GM21528 (cell line): ENCODE results near the gene RPL23.

Source experiments
- ATAC-seq: cut with Tn5 transposase; IDR thresholded peaks from one replicate; pipeline ENCODE4 v1.9.1; 2021; ENCODE audit warnings: mild to moderate bottlenecking, moderate library complexity; ENCODE audit not compliant: unreplicated experiment, low FRiP score

RPL23 gene

DNA sequence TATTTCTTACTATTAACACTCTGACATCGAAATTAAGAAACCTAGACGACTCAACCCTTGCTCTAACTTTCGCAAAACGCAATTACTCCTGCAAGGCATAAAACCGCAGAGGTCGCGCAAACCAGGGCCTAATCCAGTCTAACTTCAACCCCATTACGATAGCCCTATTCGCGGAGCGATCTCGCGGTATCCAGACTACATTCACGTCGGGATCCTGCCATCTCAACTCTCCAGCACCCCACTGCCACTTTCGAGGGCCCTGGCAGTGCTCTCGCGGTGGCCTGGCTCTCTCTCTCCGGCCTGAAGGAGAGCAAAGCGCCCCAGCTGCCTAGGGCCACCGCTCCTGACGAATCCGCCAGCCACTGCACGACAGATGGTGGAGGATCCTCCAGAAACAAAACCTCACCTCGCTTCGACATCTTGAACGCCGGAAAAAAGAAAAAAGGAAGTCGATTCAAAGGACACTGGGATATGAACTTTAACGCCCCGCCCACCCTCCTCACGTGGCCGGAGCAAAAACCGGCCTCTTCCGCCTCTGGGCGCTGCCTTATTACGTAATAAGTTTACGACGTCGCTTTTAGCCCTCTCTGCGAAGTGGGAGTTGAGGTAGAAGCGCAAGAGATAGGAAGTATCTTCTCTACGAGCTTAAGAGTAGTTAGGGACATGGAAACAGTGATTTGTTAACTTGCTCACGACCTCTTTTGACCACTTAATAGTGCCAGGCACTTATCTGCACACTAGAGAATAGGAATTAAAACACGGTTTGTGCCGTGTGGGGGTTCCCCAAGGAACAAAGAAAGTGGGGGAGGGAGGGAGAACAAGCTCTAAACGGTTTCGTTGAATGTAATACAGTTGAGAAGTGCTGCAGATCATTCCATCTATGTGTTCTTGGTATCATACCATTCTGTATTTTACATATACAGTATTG lies at the start of gene RPL23:
TSS of gene RPL23 (minus strand) at position 430 of the 928 bp plus-strand sequence. CDS start at position 419, 11 bp downstream.
- peak; percentile 76 for ATAC-seq

DNA sequence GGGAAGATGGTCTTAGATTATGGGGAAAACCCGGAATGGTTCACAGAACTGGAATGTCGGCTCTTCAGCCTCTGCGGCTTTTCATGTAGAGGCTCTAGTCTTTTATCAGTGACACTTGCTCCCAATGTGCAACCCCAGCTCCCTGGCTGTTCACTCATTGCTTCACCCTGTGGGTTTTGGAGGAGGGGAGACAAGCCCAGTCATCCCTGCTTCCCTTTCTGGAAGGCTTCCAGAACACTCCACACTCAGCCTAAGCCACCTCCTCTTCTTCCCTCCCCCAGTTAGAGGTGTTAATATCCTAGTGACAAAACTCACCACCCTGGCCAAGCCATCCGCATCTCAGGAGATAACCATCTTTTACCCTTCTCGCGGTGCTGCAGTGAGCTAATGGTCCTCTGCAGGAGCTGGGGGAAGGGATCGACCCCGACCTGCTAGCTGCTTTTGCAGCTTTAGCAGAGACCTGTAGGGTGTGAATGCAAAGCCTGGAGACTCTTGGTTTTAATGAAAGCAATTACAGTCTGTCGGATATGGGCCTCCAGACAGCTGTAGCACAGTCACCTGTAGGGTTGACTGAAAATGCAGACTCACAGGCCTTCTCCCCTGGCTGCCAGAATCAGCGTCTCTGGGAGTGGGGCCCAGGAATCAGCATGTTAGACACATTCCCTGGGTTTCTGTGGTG lies 47.6 kb upstream of the RPL23 start:
- ATAC-seq = no peak

DNA sequence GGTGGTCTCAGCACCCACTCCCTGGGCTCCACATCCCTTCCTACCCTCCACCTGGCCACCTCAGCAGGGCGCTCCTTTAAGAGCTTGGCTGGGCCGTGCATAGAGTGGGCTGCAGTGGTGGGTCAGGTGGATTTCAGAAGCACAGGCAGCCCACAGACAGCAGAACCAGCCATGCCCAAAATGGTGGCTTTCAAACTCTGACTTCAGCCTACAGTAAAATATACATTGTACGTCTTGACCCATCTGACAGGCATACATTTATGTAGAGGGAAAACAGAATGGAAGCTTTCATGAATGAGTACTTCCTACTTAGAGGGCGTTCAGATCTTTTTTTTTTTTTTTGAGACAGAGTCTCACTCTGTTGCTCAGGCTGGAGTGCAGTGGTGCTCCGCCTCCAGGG lies 45.9 kb upstream of the RPL23 start:
- no peak for ATAC-seq

DNA sequence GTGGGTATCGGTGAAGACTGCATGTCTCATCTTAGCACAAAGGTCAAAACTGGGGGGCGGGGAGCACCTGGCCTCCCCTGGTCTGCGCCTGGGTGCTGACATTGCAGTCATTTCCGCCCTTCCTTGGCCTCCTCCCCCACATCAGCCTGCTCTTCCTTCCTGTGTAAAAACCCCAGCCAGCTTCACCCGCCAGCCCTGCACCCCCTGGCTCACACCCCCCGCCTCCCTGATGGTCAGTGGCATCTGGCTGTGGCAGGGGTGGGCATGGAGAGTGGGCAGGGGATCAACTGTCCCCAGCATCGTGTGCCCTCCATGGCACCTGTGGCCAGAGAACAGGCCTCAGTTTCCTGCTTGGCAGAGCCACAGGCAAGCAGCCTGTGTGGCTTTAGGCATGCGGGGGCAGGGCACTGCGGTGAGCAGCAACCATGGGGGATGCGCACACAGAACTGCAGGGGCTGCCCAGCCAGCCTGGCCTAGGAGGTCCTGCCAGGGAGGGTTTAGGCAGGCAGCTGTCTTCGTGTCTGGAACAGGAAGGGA lies 45.4 kb upstream of the RPL23 start:
- peak; percentile 72 for ATAC-seq

DNA sequence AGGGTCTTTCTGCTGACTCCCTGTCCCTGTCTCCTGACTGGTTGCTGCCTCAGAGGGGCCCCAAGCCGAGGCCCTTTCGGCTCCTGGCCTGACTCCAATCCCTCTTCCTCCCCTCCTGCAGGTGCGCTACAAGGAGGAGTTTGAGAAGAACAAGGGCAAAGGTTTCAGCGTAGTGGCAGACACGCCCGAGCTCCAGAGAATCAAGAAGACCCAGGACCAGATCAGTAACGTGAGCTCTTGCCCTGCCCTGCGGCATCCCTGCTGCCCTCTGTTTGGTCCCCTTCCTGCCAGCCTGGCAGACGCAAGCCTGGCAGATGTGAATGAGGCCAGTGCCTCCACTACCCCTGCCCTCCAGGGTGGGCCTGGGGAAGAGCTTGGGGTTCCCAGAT lies 44.8 kb upstream of the RPL23 start:
- ATAC-seq = peak; percentile 13

DNA sequence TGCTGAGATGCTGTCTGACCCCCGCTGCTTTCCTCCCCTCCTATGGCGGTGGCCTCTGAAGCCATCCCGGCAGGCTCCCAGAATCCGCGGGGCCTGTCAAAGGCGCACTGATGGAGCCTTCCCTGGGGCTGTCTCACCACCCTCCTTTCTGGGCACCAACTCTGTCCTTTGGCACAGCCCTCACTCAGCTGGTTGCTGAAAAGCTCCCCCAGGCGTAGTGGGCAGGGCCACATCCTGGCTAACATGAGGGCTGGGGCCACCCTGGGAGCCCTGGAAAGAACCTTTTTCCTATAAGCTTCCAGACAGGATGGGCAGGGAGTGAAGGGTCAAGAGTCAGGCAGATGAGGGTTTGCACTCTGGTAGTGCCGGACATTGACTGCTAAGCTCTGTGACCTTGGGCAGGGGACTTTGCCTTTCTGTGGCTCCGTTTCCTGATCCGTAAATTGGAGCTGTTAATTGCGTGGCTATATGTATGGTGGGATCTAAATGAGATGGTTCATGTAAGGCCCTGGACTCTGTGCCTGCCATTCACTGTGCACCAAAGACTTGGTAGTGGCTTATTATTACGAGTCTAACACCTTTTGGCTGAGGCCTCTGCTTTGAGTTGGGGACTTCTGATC lies 44.3 kb upstream of the RPL23 start:
- ATAC-seq = no peak

DNA sequence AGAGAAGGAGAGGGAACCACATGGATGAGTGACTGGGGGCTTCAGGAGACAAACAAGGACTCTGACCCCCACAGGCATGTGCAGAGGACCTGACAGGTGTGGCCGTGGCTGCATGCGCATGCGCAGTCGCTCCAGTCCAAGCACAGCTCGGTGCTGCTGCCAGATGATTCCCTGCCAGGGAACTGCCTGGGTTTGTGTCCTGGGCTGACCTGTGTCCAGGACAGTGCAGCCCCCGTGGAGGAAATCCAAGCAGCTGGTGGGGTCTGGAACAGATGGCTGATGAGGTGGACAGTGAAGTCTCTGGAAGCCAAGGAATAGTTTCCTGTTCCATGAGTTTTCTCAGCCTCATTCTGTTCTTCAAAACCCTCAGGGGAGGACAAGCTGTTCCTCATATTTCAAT lies 43.7 kb upstream of the RPL23 start:
- no peak for ATAC-seq

DNA sequence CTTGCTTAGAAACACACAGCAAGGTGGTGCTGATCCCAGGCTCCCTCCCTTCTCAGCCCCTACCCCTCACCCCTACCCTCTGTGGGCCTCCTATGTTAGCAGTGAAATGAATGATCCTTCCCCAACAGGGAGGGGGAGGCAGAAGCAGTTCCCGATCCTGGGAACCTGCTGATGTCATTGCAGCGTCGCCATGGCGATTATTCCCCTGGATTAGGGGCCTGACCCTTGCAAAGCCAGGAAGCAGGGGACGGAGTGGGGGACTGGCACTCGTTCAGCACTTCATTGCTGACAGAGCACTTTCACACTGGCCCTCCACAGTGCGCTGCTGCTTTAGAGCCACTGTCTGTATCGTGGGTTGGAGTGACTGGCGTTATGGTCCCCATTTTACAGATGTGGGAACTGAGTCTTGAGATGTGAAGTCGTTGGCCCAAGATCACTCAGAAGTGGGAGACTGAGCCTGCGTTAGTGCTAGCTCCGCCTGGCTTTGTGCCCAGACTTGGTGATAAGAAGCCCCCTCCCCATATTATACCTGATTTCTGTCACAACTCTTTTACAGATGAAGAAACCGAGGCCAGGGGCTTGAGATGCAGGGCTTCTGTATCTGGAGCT lies 42.9 kb upstream of the RPL23 start:
- no peak for ATAC-seq

DNA sequence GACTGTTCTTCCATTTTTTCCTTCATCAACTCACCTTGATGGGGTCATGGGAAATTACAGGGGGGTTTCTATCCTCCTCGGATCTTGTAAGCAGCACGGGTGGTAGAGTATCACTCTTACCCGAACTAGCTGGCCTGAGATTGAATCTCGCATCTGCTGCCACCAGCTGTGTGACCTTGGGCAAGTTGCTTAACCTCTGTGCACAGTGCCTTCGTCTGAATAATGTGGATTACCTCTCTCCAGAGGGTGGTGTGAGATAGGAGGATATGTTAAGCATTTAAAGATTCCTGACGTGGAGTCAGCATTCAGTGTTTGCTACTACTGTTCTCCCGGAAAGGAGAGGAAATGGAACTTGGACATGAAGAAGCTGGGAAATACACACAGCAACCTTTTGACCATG lies 40.8 kb upstream of the RPL23 start:
- no peak for ATAC-seq

DNA sequence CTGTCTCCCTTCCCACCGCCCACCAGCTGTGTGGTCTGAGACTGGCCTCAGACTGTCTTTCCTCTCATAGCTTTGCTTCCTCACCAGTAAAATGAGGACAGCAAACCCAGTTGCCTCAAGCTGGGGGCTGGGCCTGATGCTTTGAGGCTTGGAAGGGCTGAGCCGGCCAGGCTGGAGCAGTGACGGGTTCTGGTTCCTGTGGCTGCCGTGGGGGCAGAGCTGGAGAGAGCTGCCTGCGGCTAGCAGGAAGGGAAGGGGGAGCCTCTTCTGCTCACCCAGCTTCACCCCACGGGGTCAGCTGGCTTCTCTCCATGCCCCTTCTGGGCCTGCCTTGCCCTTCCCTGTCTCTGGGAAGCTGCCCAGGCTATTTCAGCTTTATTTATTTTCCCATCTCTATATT lies 40.1 kb upstream of the RPL23 start:
- ATAC-seq = no peak

DNA sequence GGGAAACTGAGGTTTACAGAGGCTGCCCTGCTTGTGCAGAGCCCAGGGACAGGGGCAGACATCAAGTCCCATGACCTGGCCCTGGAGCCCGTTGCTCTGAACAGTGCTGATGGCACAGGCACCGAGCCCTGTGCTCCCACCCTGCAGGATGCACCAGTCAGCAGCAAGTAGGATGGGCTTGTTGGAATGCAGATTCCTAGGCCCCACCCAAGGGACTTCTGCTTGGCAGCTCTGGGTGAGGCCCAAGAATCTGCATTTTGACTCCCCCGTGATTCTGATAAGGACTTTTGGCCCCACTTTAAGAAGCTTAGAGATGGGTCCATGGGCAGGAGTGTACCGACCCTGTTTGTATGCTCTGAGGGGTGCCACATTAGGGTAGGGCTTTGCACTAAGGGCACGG lies 39.6 kb upstream of the RPL23 start:
- no peak for ATAC-seq

DNA sequence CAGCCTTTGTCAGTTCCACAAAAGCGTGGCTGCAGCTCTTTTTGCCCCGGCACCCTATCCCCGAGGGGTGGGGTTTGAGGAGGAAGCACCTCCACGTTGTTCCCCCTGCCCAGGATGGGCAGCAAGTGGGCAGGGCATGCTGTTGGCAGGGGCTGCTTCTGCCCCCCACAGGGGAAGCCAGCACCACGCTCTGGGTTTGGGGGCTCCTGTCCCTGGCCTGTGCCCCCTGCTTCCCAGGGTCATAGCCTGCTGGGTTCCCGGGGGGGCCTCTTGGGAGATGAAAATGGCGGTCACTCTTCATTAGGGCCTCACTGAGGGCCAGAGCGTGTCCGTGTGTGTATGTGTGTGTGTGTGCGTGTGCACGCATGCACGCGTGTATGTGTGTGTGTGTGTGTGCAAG lies 39.1 kb upstream of the RPL23 start:
- ATAC-seq = no peak

DNA sequence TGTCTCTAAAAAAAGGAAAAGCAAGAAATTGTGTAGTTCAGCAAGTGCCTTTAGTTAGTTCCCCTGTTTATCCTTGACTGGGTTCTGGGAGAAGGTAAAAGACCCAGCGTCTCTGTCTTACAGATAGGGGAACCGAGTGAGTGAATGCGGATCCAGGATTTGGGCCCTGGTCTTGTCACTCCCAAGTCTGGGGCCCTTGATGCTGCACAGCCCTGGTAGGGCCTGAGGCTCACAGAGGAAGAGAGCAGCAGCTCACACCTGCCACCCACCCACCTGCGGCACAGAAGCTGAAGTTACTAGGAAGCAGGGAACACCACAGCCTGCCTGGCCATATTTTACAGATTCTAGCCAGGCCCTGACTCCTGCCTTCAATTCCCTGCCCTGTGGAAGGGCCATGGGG lies 38.6 kb upstream of the RPL23 start:
- no peak for ATAC-seq

DNA sequence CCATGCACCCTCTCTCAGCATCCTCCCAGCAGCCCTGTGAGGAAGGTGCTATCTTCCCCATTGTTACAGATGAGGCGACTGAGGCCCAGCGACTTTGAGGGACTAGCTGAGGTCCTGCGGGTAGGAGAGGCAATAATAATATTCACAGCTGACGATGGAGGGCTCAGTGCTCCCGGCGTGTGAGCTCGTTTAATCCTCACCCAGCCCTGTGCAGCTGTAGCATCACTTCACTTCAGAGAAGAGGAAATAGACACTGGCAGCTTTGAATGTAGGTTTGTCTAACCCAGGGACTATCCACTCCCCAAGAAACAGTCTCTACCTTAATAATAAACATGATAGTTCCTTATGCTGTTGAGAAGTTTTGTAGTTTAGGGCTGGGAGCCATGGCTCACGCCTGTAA lies 37.9 kb upstream of the RPL23 start:
- no peak for ATAC-seq

DNA sequence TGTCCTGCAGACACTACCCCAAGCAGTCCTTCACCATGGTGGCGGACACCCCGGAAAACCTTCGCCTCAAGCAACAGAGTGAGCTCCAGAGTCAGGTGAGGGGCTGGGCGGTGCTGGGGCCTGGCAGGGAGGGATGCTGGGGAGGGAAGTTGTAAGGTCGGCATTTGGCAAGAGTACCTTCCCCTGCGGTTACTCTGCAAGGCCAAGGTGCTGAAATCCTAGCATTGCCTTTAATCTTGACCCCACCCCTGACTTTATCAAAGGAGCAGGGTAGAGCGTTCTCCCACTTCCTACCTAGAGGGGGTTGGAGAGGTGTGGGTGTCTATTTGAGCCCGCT lies 36.9 kb upstream of the RPL23 start:
- ATAC-seq = no peak

DNA sequence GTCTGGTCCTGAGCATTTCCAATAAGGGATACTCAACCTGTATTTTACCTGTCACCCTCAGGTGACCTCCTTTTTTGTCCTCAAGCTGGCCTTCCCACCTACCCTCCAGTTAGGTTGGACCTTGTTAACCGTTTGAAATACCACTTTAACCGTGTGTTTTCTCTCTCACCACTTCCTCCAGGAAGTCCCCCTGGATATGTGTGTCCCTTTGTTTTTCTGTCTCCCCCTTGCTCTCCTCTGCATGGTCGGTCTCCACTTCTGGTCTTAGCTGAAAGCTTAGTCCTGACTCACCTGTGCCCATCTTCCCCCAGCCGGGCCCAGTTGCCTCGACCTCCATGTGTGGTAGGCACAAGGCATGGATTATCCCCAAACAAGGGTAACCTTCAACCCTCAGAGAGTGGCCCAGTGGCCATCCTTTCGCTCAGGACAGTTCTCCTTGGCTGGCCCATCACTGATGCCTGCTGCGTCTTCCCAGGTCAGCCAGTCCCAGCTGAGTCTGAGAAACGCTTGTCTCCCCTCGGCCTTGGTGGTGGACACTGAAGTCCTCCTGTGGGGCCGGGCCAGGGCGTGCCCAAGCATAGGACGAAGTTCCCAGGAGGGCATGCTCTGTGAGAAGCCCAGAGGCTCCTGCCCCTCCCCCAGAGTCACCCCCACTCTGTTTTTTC lies 36.4 kb upstream of the RPL23 start:
- no peak for ATAC-seq

DNA sequence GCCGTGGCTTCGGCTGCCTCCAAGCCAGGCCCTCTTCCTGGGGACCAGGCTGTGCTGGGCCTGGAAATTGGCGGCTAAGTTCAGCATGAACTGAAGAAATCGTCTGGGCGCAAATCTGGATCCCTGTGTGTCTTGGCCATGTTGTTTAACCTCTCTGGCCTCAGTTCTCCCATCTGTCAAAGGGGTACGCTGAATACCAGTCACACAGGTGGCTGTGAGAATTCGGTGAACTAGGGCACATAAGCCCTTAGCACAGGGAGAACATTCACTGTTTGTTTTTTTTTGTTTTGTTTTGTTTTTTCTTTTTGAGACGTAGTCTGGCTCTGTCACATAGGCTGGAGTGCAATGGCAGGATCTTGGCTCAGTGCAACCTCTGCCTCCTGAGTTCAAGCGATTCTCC lies 35.3 kb upstream of the RPL23 start:
- no peak for ATAC-seq

DNA sequence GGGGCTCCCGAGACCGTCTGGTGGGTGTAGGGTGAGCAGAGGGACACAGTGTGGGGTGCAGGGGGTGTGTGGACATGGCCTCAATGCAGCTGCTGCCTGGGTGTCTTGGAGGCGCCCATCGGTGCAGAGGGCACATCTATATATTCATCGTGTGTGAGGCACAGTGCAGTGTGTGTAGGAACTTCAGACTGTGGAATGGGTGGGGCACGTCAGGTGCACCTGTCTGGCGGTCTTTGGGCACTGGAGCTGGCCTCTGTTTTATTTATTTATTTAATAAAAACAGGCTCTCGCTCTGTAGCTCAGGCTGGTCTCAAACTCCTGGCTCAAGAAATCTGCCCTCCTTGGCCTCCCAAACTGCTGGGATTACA lies 33.1 kb upstream of the RPL23 start:
- no peak for ATAC-seq

DNA sequence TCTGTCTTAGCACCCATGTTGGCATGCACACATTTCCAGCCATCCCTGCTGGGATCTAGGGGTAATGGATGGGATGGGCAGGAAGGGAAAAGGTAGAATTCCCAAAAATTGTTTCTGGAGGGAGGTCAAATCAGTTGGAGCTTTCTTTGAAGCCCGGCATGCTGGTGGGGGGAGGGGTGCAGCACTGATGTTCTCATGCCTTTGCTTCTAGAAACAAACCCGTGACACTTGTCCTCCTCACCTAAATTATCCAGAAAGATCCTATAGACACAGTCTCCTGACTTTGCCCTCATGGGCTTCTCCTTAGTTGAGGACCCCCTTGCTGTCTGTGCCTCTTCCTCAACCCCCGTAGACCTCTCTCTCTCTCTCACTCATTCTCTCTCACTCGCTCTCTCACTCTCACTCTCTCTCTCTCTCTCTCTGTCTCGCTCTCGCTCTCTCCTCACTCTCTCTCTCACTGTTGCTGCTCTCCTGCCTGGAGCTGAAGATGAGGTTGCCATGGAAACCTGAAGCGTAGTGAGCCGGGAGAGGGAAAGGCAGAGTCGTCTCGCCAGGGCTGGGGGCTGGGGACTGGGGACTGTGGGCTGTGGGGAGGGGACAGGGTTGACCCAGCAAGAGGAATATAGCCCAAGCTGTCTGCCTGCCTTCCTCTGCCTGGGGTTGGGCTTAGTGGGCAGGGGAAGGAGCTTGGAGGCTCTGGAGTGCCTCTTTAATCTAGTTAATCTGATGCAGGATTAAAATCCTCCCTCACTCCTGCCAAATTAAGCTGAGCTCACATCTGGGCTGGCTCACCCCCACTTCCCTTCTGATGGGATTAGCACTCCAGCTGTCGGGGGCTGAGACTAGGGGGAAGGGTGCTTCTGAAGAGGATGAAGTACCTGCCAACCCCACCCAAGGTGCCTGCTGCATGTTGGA lies 32.5 kb upstream of the RPL23 start:
- ATAC-seq = no peak
